ENCODE data around the gene NFIL3. TPM values are rescaled to one million over a fixed set of nuclear protein-coding genes. Genes with fewer than 3 reads are reported as not detected.
A peak's percentile ranks its signal among the peaks of the same experiment; 100 is the strongest.

Gene NFIL3
- total RNA-seq, 1 experiment from 2014 or later: 9.3 TPM

DNA sequence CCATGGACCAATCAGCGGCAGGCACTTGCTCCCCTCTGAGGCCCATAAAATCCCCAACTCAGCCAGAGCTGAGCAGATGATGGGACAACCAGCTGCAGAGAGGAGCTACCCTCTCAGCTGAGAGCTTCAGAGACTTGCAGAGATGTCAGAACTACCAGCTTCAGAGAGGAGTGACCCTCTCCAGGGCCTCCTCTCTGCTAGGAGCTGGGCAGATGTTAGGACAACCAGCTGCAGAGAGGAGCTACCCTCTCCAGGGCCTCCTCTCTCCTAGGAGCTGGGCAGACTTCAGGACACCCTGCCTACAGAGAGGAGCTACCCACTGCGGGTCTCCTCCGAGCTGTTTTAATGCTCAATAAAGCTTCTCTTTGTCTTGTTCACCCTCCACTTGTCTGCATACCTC, 58.9 kb downstream of the NFIL3 start:
- BruUV-seq (replicated peaks): no TSS peak
- H3F3A ChIP-seq (ENCODE audit: insufficient read depth, low read depth): peaks cover 4% of the 10 kb centered on the region; the same call in 1 of the 2 replicates
- no peaks in the 10 kb centered on the region; the same call in 1 of the 2 replicates for H3K9me3 ChIP-seq (ENCODE audit: insufficient read depth, low read depth)
- ChIA-PET CTCF (no interaction called here), POLR2A (ENCODE audit: unreplicated experiment) (interaction anchor here (0.6 kb wide), 2 partner anchors 49 to 131 kb away, joined by 4 to 5 read pairs; no protein-coding TSS in a partner anchor)
- H3K36me3 ChIP-seq (ENCODE audit: low read depth): no peaks in the 10 kb centered on the region
- H3K9me2 ChIP-seq (ENCODE audit: insufficient read depth): no peaks in the 10 kb centered on the region
- H3K27me3 ChIP-seq (ENCODE audit: insufficient read depth, low read depth): no peaks in the 10 kb centered on the region
- H3K4me2 ChIP-seq: no peak overlapping the region
- no peak overlapping the region for H2AFZ ChIP-seq
- intact Hi-C loops (cut with micrococcal nuclease; ENCODE audit: unreplicated experiment): no loop called here
- H3K4me3 ChIP-seq: no peak overlapping the region
- H3K27ac ChIP-seq: no peak overlapping the region
- DNase-seq: no peak
- H3K4me1 ChIP-seq (replicated peaks; ENCODE audit: insufficient read depth): peaks cover 19% of the 10 kb centered on the region
- H3K79me2 ChIP-seq (ENCODE audit: low read depth): peaks cover 19% of the 10 kb centered on the region
- TF ChIP-seq, protein P1, sequence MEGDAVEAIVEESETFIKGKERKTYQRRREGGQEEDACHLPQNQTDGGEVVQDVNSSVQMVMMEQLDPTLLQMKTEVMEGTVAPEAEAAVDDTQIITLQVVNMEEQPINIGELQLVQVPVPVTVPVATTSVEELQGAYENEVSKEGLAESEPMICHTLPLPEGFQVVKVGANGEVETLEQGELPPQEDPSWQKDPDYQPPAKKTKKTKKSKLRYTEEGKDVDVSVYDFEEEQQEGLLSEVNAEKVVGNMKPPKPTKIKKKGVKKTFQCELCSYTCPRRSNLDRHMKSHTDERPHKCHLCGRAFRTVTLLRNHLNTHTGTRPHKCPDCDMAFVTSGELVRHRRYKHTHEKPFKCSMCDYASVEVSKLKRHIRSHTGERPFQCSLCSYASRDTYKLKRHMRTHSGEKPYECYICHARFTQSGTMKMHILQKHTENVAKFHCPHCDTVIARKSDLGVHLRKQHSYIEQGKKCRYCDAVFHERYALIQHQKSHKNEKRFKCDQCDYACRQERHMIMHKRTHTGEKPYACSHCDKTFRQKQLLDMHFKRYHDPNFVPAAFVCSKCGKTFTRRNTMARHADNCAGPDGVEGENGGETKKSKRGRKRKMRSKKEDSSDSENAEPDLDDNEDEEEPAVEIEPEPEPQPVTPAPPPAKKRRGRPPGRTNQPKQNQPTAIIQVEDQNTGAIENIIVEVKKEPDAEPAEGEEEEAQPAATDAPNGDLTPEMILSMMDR (conservative IDR thresholded peaks at IDR 0.05): no peak
- TF ChIP-seq EZH2 (IDR thresholded peaks at IDR 0.05; ENCODE audit: low read depth): no peak
- H4K20me1 ChIP-seq (ENCODE audit: insufficient read depth): 0 out of 2 replicates have a peak, but pooled peaks cover 6% of the 10 kb centered on the region

DNA sequence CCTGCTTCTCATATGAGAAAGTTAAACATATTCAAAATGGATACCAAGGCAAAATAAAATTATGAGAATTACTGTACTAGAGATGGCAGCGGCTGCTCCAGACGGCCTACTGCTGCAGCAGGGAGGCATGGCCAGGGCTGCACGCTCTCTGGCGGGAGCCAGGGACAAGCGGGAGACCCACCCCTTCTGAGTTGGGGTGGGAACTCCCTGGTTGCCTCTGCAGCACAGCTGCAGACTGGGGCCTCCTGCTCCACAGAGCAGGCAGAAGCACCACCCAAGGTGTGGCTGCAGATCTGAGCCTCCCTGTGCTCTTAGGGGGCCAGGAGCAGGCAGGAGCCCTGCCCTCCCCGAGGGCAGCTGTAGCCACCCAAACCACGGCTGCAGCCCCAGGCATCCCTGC, 59.6 kb downstream of the NFIL3 start:
- POLR2A ChIA-PET (ENCODE audit: unreplicated experiment): no interaction called here
- intact Hi-C loops (cut with micrococcal nuclease; ENCODE audit: unreplicated experiment): no loop called here

DNA sequence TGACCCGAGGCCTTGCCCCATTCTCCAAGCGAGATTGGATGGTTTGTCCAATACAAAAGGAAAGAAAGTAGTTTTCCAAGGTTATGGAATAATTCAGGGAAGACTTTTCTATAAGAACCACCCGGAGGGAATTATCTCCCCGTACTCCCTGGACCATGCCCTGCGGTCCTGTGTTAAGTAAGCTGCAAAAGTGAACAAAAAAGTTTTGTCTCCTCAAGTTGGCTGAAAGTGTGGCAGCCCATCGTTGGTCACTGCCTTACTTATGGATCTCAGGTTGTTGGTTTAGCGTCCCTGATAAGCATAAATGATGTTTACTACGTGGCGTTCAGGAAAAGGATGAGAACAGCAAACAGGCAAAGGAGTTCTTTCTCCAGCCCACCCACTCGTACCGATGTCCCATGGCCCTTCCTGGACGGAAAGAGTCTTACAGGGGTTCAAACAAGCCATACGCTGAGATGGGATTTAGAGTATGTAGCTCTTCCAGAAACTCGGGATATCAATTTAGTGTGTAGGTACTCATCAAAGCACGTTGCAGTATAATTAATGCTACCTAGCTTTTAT, 61.5 kb downstream of the NFIL3 start:
- no peak for TF ChIP-seq EZH2 (IDR thresholded peaks at IDR 0.05; ENCODE audit: low read depth)
- TF ChIP-seq, protein P1 (conservative IDR thresholded peaks at IDR 0.05): no peak
- Histone ChIP-seq H3K9me3 (ENCODE audit: insufficient read depth, low read depth) (no peaks in the 10 kb centered on the region; the same call in 1 of the 2 replicates), H3K4me2 (peak overlapping the region; percentile 90), H3K9me2 (ENCODE audit: insufficient read depth) (no peaks in the 10 kb centered on the region), H3K79me2 (ENCODE audit: low read depth) (peaks cover 45% of the 10 kb centered on the region), H4K20me1 (ENCODE audit: insufficient read depth) (0 out of 2 replicates have a peak, but pooled peaks cover 6% of the 10 kb centered on the region), H2AFZ (peak overlapping the region; percentile 77), H3K36me3 (ENCODE audit: low read depth) (peaks cover 13% of the 10 kb centered on the region; the same call in 1 of the 2 replicates), H3K4me3 (peak overlapping the region; percentile 95; the same call in 1 of the 2 replicates), H3K27ac (no peak overlapping the region), H3F3A (ENCODE audit: insufficient read depth, low read depth) (peaks cover 4% of the 10 kb centered on the region; the same call in 1 of the 2 replicates), H3K4me1 (replicated peaks; ENCODE audit: insufficient read depth) (peaks cover 23% of the 10 kb centered on the region), H3K27me3 (ENCODE audit: insufficient read depth, low read depth) (no peaks in the 10 kb centered on the region)
- DNase-seq: no peak
- TSS peak; percentile 36 for BruUV-seq (replicated peaks)
- ChIA-PET CTCF (interaction anchor here (0.7 kb wide), 1 partner anchor 365 kb away, joined by 3 read pairs; no protein-coding TSS in a partner anchor), POLR2A (ENCODE audit: unreplicated experiment) (no interaction called here)
- intact Hi-C loops (cut with micrococcal nuclease; ENCODE audit: unreplicated experiment): no loop called here

More for the DNA sequence above, 59.6 kb downstream of the NFIL3 start:
- Histone ChIP-seq H3K9me3 (ENCODE audit: insufficient read depth, low read depth) (no peaks in the 10 kb centered on the region; the same call in 1 of the 2 replicates), H3K4me1 (replicated peaks; ENCODE audit: insufficient read depth) (peaks cover 23% of the 10 kb centered on the region), H3K27ac (no peak overlapping the region), H2AFZ (no peak overlapping the region), H3K79me2 (ENCODE audit: low read depth) (peaks cover 26% of the 10 kb centered on the region), H3F3A (ENCODE audit: insufficient read depth, low read depth) (peaks cover 4% of the 10 kb centered on the region; the same call in 1 of the 2 replicates), H4K20me1 (ENCODE audit: insufficient read depth) (0 out of 2 replicates have a peak, but pooled peaks cover 6% of the 10 kb centered on the region), H3K4me3 (no peak overlapping the region), H3K36me3 (ENCODE audit: low read depth) (peaks cover 6% of the 10 kb centered on the region; the same call in 1 of the 2 replicates), H3K27me3 (ENCODE audit: insufficient read depth, low read depth) (no peaks in the 10 kb centered on the region), H3K4me2 (no peak overlapping the region), H3K9me2 (ENCODE audit: insufficient read depth) (no peaks in the 10 kb centered on the region)
- no peak for DNase-seq
- TF ChIP-seq EZH2 (IDR thresholded peaks at IDR 0.05; ENCODE audit: low read depth): no peak
- TF ChIP-seq, protein P1 (conservative IDR thresholded peaks at IDR 0.05): no peak
- no TSS peak for BruUV-seq (replicated peaks)
- CTCF ChIA-PET: no interaction called here

All from PC-9 (cell line).